Cortex of kidney (tissue), 1 donor: Measurements from ENCODE around the gene GRIA2.
"Not testable (repeated sequence)": the region's sequence is repeated elsewhere in the genome, so short reads cannot be mapped to it uniquely, and the experiment has no call there.

Experiments used
- DNase-seq: peaks from one replicate; lab custom pipeline; 2025; lab: John Stamatoyannopoulos, UW

GRIA2 gene

GRCh38 chr4:157220371-157220881 lies at the start of gene GRIA2:
GRIA2 (plus strand) TSS chr4:157220728; CDS start chr4:157221043, 315 bp downstream.
- no peak for DNase-seq

GRCh38 chr4:157172011-157172410 lies 48.5 kb upstream of the GRIA2 start:
- DNase-seq: no peak

- DNase-seq: not testable (repeated sequence)
Measured at GRCh38 chr4:157180268-157180667, 40.3 kb upstream of the GRIA2 start.

- DNase-seq: no peak
Measured at GRCh38 chr4:157184300-157184699, 36.2 kb upstream of the GRIA2 start.

- DNase-seq: no peak
Measured at GRCh38 chr4:157185363-157185762, 35.2 kb upstream of the GRIA2 start.

GRCh38 chr4:157195374-157195773 lies 25.2 kb upstream of the GRIA2 start:
- no peak for DNase-seq

- no peak for DNase-seq
Measured at GRCh38 chr4:157196046-157196445, 24.5 kb upstream of the GRIA2 start.

- DNase-seq: no peak
Measured at GRCh38 chr4:157204634-157205244, 15.8 kb upstream of the GRIA2 start.

GRCh38 chr4:157217708-157218107 lies 2.8 kb upstream of the GRIA2 start:
- DNase-seq: no peak

GRCh38 chr4:157219711-157220370 lies 687 bp upstream of the GRIA2 start:
- no peak for DNase-seq

GRCh38 chr4:157221426-157221894 lies 932 bp downstream of the GRIA2 start:
- DNase-seq: no peak

GRCh38 chr4:157221895-157222770 lies 1.6 kb downstream of the GRIA2 start:
- DNase-seq: no peak

GRCh38 chr4:157222771-157223160 lies 2.2 kb downstream of the GRIA2 start:
- no peak for DNase-seq

GRCh38 chr4:157223456-157223855 lies 2.9 kb downstream of the GRIA2 start:
- DNase-seq: no peak

- DNase-seq: no peak
Measured at GRCh38 chr4:157225096-157225495, 4.6 kb downstream of the GRIA2 start.

GRCh38 chr4:157226035-157226434 lies 5.5 kb downstream of the GRIA2 start:
- DNase-seq: no peak

GRCh38 chr4:157226601-157227000 lies 6.1 kb downstream of the GRIA2 start:
- DNase-seq: no peak

- no peak for DNase-seq
Measured at GRCh38 chr4:157231525-157231924, 11.0 kb downstream of the GRIA2 start.

GRCh38 chr4:157242871-157243270 lies 22.3 kb downstream of the GRIA2 start:
- no peak for DNase-seq

- DNase-seq: no peak
Measured at GRCh38 chr4:157244348-157244747, 23.8 kb downstream of the GRIA2 start.

GRCh38 chr4:157245351-157245750 lies 24.8 kb downstream of the GRIA2 start:
- no peak for DNase-seq

- no peak for DNase-seq
Measured at GRCh38 chr4:157246964-157247363, 26.4 kb downstream of the GRIA2 start.

- not testable (repeated sequence) for DNase-seq
Measured at GRCh38 chr4:157258165-157258564, 37.6 kb downstream of the GRIA2 start.
